ENCODE data around the gene ELMO3.

The ELMO3 gene

GRCh38 chr16:67199808-67200198, 872 bp downstream of the ELMO3 start:
- Histone ChIP-seq H3K79me2 (ENCODE audit: low read length) (0 out of 2 replicates have a peak, but pooled peaks cover under 1% of the 10 kb centered on the region), H2AFZ (ENCODE audit: low read depth, low read length) (no peak overlapping the region), H3K9ac (ENCODE audit: low read length) (no peak overlapping the region), H3K9me3 (ENCODE audit: insufficient read depth, low read length) (no peaks in the 10 kb centered on the region), H3K27me3 (ENCODE audit: low read depth, low read length) (no peaks in the 10 kb centered on the region), H3K4me3 (ENCODE audit: low read length) (no peak overlapping the region), H3K4me1 (ENCODE audit: low read length) (no peaks in the 10 kb centered on the region), H3K4me2 (ENCODE audit: low read length) (no peak overlapping the region), H3K27ac (ENCODE audit: low read length) (no peak overlapping the region), H3K36me3 (replicated peaks; ENCODE audit: low read depth, low read length) (peaks cover 55% of the 10 kb centered on the region), H4K20me1 (ENCODE audit: insufficient read depth, low read length) (no peaks in the 10 kb centered on the region)
- no peak for TF ChIP-seq EZH2phosphoT487 (IDR thresholded peaks at IDR 0.05; ENCODE audit: low read depth)
- TF ChIP-seq CTCF (IDR thresholded peaks at IDR 0.05; ENCODE audit: low read depth, low read length), result no peak

DNA sequence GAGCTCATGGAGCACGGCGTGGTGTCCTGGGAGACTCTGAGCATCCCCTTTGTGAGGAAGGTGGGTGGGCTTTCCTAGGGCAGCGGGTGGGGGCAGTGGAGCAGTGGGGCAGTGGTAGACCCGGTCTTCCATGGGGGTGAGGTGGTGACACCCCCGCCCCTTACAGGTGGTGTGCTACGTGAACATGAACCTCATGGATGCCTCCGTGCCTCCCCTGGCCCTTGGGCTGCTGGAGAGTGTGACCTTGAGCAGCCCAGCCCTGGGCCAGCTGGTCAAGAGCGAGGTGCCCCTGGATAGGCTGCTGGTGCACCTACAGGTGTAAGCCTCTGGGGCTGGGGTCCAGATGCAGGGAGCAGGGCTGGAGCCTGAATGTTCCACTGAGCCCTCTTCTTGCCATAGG, 1.6 kb downstream of the ELMO3 start:
- no peaks in the 10 kb centered on the region for H3K9me3 ChIP-seq (ENCODE audit: insufficient read depth, low read length)
- H3K4me1 ChIP-seq (ENCODE audit: low read length), result no peaks in the 10 kb centered on the region
- H3K27me3 ChIP-seq (ENCODE audit: low read depth, low read length), result no peaks in the 10 kb centered on the region
- no peak overlapping the region for H2AFZ ChIP-seq (ENCODE audit: low read depth, low read length)
- no peak overlapping the region for H3K9ac ChIP-seq (ENCODE audit: low read length)
- H3K4me2 ChIP-seq (ENCODE audit: low read length), result no peak overlapping the region
- TF ChIP-seq EZH2phosphoT487 (IDR thresholded peaks at IDR 0.05; ENCODE audit: low read depth) (no peak), CTCF (IDR thresholded peaks at IDR 0.05; ENCODE audit: low read depth, low read length) (no peak)
- H3K27ac ChIP-seq (ENCODE audit: low read length), result no peak overlapping the region
- peaks cover 52% of the 10 kb centered on the region for H3K36me3 ChIP-seq (replicated peaks; ENCODE audit: low read depth, low read length)
- no peak overlapping the region for H3K4me3 ChIP-seq (ENCODE audit: low read length)
- no peaks in the 10 kb centered on the region for H3K79me2 ChIP-seq (ENCODE audit: low read length)
- H4K20me1 ChIP-seq (ENCODE audit: insufficient read depth, low read length), result no peaks in the 10 kb centered on the region

DNA sequence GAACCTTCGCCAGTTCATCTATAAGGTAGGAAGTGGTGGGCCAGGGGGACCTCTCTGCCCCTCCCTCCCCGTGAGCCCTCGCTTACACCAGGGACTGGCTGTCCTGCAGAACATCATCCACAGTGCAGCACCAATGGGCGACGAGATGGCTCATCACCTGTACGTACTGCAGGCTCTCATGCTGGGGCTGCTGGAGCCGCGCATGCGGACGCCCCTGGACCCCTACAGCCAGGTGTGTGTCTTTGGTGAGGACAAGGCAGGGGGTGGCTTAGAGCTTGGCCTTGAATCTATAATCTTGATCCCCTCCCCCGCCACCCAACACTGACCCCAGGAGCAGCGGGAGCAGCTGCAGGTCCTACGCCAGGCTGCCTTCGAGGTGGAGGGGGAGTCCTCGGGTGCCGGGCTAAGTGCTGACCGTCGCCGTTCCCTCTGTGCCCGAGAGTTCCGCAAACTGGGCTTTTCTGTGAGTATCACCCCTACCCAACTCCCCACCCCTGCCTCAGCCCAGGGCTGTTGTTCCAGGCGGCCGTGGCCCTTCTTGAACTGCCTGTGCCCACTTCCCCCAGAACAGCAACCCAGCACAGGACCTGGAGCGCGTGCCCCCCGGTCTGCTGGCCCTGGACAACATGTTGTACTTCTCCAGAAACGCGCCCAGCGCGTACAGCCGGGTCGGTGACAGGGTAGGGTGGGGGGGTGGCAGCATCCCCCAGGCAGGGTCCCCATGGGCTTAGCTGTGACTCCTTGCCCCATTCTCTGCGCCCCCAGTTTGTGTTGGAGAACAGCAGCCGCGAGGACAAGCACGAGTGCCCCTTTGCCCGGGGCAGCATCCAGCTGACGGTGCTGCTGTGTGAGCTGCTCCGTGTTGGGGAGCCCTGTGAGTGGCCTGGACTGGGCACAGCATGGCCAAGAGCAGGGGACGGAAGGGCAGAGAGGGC, 2.7 kb downstream of the ELMO3 start:
- Histone ChIP-seq H3K9me3 (ENCODE audit: insufficient read depth, low read length) (no peaks in the 10 kb centered on the region), H3K4me2 (ENCODE audit: low read length) (no peak overlapping the region), H4K20me1 (ENCODE audit: insufficient read depth, low read length) (0 out of 2 replicates have a peak, but pooled peaks cover 3% of the 10 kb centered on the region), H3K4me3 (ENCODE audit: low read length) (no peak overlapping the region), H3K27me3 (ENCODE audit: low read depth, low read length) (no peaks in the 10 kb centered on the region), H3K9ac (ENCODE audit: low read length) (no peak overlapping the region), H2AFZ (ENCODE audit: low read depth, low read length) (no peak overlapping the region), H3K79me2 (ENCODE audit: low read length) (no peaks in the 10 kb centered on the region), H3K4me1 (ENCODE audit: low read length) (no peaks in the 10 kb centered on the region), H3K36me3 (replicated peaks; ENCODE audit: low read depth, low read length) (peaks cover 40% of the 10 kb centered on the region), H3K27ac (ENCODE audit: low read length) (no peak overlapping the region)
- no peak for TF ChIP-seq CTCF (IDR thresholded peaks at IDR 0.05; ENCODE audit: low read depth, low read length)
- TF ChIP-seq EZH2phosphoT487 (IDR thresholded peaks at IDR 0.05; ENCODE audit: low read depth), result no peak

DNA sequence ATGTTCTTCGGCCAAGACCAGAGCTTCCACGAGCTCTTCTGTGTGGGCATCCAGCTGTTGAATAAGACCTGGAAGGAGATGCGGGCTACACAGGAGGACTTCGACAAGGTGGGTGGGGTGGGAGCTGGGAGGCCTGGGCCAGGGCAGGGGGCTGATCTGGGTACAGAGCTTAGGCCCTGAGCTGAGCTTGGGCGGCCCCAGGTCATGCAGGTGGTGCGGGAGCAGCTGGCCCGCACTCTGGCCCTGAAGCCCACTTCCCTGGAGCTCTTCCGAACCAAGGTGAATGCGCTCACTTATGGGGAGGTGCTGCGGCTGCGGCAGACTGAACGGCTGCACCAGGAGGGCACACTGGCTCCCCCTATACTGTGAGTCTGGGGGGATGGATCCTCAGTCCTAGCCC, 3.5 kb downstream of the ELMO3 start:
- H3K4me3 ChIP-seq (ENCODE audit: low read length), result no peak overlapping the region
- H4K20me1 ChIP-seq (ENCODE audit: insufficient read depth, low read length), result 0 out of 2 replicates have a peak, but pooled peaks cover 3% of the 10 kb centered on the region
- no peaks in the 10 kb centered on the region for H3K27me3 ChIP-seq (ENCODE audit: low read depth, low read length)
- H2AFZ ChIP-seq (ENCODE audit: low read depth, low read length), result no peak overlapping the region
- no peaks in the 10 kb centered on the region for H3K4me1 ChIP-seq (ENCODE audit: low read length)
- TF ChIP-seq EZH2phosphoT487 (IDR thresholded peaks at IDR 0.05; ENCODE audit: low read depth) (no peak), CTCF (IDR thresholded peaks at IDR 0.05; ENCODE audit: low read depth, low read length) (no peak)
- peaks cover 34% of the 10 kb centered on the region for H3K36me3 ChIP-seq (replicated peaks; ENCODE audit: low read depth, low read length)
- H3K27ac ChIP-seq (ENCODE audit: low read length), result no peak overlapping the region
- no peaks in the 10 kb centered on the region for H3K79me2 ChIP-seq (ENCODE audit: low read length)
- H3K9ac ChIP-seq (ENCODE audit: low read length), result no peak overlapping the region
- no peaks in the 10 kb centered on the region for H3K9me3 ChIP-seq (ENCODE audit: insufficient read depth, low read length)
- H3K4me2 ChIP-seq (ENCODE audit: low read length), result no peak overlapping the region

Measured in OCI-LY3 (cell line).